CD8-positive, alpha-beta memory T cell (primary cell): ENCODE results near the gene KLHDC10. TPM values are rescaled to one million over a fixed set of nuclear protein-coding genes. Genes with fewer than 3 reads are reported as not detected.
A peak's percentile ranks its signal among the peaks of the same experiment; 100 is the strongest.
"Not testable (repeated sequence)": the region's sequence is repeated elsewhere in the genome, so short reads cannot be mapped to it uniquely, and the experiment has no call there.

ENCODE experiments used
- CTCF ChIA-PET: fragments of 350-600 bp; sonication (Branson Sonifier 250); formaldehyde crosslinking; loops from one replicate; lab custom pipeline; 2021; ENCODE audit warnings: antibody characterized with exemption; lab: Charles Lee
- POLR2A ChIA-PET: fragments of 350-600 bp; sonication (Branson Sonifier 250); formaldehyde crosslinking; loops from one replicate; lab custom pipeline; 2021; ENCODE audit warnings: antibody characterized with exemption; lab: Charles Lee
- DNase-seq, 5 donors: peaks; one replicate each; pipeline versions ENCODE4 v3.0.0 to v3.0.0-alpha.2; 2020 to 2022; ENCODE audit warnings: mixed read lengths in 1 of 5
- H3K27ac ChIP-seq: one replicate; pipeline ENCODE4 v1.7.0; 2013; ENCODE audit warnings: low read depth, mild to moderate bottlenecking, low read length, moderate library complexity
- H3K27me3 ChIP-seq: 2 replicates; pipeline ENCODE4 v1.7.0; 2013; ENCODE audit warnings: low read length, mild to moderate bottlenecking; ENCODE audit not compliant: insufficient read depth, poor library complexity, severe bottlenecking
- H3K36me3 ChIP-seq: 2 replicates; pipeline ENCODE4 v1.7.0; 2013; ENCODE audit warnings: mild to moderate bottlenecking, low read length, moderate library complexity; ENCODE audit not compliant: insufficient read depth
- H3K4me1 ChIP-seq: 2 replicates; pipeline ENCODE4 v1.7.0; 2013; ENCODE audit warnings: mild to moderate bottlenecking, low read length, moderate library complexity; ENCODE audit not compliant: insufficient read depth
- H3K4me3 ChIP-seq: 2 replicates; pipeline ENCODE4 v1.7.0; 2013; ENCODE audit warnings: mild to moderate bottlenecking, low read length
- H3K9me3 ChIP-seq: 2 replicates; pipeline ENCODE4 v1.7.0; 2013; ENCODE audit warnings: mild to moderate bottlenecking, low read length
- H3K27ac Mint-ChIP-seq, 8 donors: one replicate each; pipeline ENCODE4 v1.8.0; 2020 to 2021; ENCODE audit warnings: mixed read lengths in 8 of 8, mild to moderate bottlenecking in 6 of 8, inconsistent platforms in 3 of 8, moderate library complexity in 3 of 8
- H3K27me3 Mint-ChIP-seq, 2 donors: one replicate each; pipeline ENCODE4 v1.8.0; 2020 to 2021; ENCODE audit warnings: mixed read lengths in 2 of 2, mild to moderate bottlenecking in 1 of 2, moderate library complexity in 1 of 2
- H3K36me3 Mint-ChIP-seq, 3 donors: one replicate each; pipeline ENCODE4 v1.8.0; 2020 to 2021; ENCODE audit warnings: mixed read lengths in 3 of 3, inconsistent platforms in 1 of 3, mild to moderate bottlenecking in 1 of 3
- H3K4me1 Mint-ChIP-seq, 3 donors: one replicate each; pipeline ENCODE4 v1.8.0; 2020 to 2021; ENCODE audit warnings: mixed read lengths in 3 of 3, inconsistent platforms in 1 of 3, mild to moderate bottlenecking in 1 of 3
- H3K4me3 Mint-ChIP-seq, 7 donors: one replicate each; pipeline ENCODE4 v1.8.0; 2020 to 2021; ENCODE audit warnings: mixed read lengths in 7 of 7, mild to moderate bottlenecking in 6 of 7, moderate library complexity in 4 of 7, inconsistent platforms in 2 of 7
- H3K9me3 Mint-ChIP-seq, 5 donors: one replicate each; pipeline ENCODE4 v1.8.0; 2020 to 2022; ENCODE audit warnings: mixed read lengths in 5 of 5, mild to moderate bottlenecking in 3 of 5, moderate library complexity in 2 of 5, inconsistent platforms in 1 of 5
- polyA plus RNA-seq: library from polyadenylated mRNA; unstranded; fragments of 300-500 nt; fragmentation: Illumina TruSeq; gene quantifications from one replicate; pipeline ENCODE4 v1.2.3, GENCODE V29; 2021
- total RNA-seq, 2 experiments: library from RNA; stranded (reverse); gene quantifications; one replicate each; pipeline ENCODE4 v1.2.3, GENCODE V29; 2021

The KLHDC10 gene
- total and polyA plus RNA-seq, 3 experiments from 2014 or later: 2.2 to 19.2 (median 18.7) TPM

DNA sequence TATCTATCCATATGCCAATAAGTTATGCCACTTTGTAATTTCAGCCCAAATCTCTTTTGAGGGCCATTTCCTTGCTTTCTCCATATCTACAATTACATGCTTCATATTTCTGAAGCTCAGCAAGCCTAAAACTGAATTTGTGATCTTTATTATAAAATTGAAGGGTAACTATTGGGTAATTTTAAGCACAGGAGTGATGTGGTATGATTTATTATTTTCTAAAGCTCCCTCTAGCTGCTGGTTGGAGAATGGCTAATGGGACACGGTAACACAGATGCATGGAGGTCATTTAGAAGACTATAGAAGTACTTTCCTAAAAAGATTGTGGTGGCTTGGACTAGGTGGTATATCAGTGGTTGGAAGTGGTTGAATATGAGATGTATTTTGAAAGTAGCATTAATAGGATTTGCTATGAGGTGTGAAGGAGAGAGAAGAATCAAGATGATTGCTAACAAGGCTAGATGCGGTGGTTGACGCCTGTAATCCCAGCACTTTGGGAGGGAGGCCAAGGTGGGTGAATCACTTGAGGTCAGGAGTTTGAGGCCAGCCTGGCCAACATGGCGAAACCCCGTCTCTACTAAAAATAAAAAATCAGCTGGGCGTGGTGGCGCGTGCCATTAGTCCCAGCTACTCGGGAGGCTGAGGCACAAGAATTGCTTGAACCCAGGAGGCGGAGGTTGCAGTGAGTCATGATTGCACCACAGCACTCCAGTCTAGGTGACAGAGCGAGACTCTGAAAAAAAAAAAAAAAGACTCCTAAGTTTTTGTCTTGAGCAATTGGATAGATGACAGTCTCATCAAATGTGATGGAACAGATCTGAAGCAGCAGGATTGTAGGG is 13.9 kb downstream of the KLHDC10 start:
- no peaks in the 10 kb centered on the region for H3K36me3 ChIP-seq
- peaks cover 3% of the 10 kb centered on the region for H3K4me1 ChIP-seq
- peaks cover 3 to 28% (median 13%) of the 10 kb centered on the region in 3 donors for H3K36me3 Mint-ChIP-seq
- peak in 1 of 5 donors; percentile 5 for DNase-seq
- no peak overlapping the region for H3K4me3 Mint-ChIP-seq
- no peaks in the 10 kb centered on the region for H3K27me3 Mint-ChIP-seq
- no peak overlapping the region for H3K4me3 ChIP-seq
- peak overlapping the region in 1 of 8 donors; percentile 5 for H3K27ac Mint-ChIP-seq
- no peaks in the 10 kb centered on the region for H3K27me3 ChIP-seq
- no peaks in the 10 kb centered on the region for H3K9me3 ChIP-seq
- H3K4me1 Mint-ChIP-seq: peaks cover 22 to 47% (median 42%) of the 10 kb centered on the region in 3 donors
- CTCF ChIA-PET: interaction anchor here (1.2 to 2.6 kb wide), 5 partner anchors 10 to 18 kb away, joined by 3 to 8 read pairs (median 4); partner anchors contain the start of gene KLHDC10
- H3K27ac ChIP-seq: no peak overlapping the region
- POLR2A ChIA-PET: no interaction called here
- H3K9me3 Mint-ChIP-seq: no peaks in the 10 kb centered on the region

DNA sequence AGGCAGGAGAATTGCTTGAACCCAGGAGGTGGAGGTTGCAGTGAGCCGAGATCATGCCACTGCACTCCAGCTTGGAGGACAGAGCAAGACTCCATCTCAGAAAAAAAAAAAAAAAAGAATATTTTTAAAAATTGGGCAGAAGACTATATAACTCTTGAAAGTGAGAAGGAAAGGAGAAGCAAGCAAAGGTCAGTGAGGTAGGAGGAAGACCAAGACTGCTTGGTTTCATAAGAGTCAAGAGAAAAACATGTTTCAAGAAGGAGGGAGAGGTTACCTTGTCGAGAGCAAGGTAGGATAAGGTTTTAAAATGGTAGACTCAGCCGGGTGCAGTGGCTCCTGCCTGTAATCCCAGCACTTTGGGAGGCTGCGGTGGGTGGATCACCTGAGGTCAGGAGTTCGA is 14.9 kb downstream of the KLHDC10 start:
- H3K9me3 ChIP-seq, H3K4me3 Mint-ChIP-seq, H3K4me3 ChIP-seq, H3K36me3 ChIP-seq, DNase-seq, H3K4me1 ChIP-seq, H3K9me3 Mint-ChIP-seq, H3K27ac Mint-ChIP-seq, H3K27me3 ChIP-seq, H3K27ac ChIP-seq, H3K27me3 Mint-ChIP-seq: not testable (repeated sequence)
- peaks cover 20 to 47% (median 42%) of the 10 kb centered on the region in 3 donors for H3K4me1 Mint-ChIP-seq
- H3K36me3 Mint-ChIP-seq: peaks cover 3 to 27% (median 13%) of the 10 kb centered on the region in 3 donors
- ChIA-PET POLR2A (interaction anchor here (0.7 kb wide), 1 partner anchor 1959 kb away, joined by 5 read pairs; no protein-coding TSS in a partner anchor), CTCF (interaction anchor here (2.6 kb wide), 1 partner anchor 13 kb away, joined by 8 read pairs; no protein-coding TSS in a partner anchor)

DNA sequence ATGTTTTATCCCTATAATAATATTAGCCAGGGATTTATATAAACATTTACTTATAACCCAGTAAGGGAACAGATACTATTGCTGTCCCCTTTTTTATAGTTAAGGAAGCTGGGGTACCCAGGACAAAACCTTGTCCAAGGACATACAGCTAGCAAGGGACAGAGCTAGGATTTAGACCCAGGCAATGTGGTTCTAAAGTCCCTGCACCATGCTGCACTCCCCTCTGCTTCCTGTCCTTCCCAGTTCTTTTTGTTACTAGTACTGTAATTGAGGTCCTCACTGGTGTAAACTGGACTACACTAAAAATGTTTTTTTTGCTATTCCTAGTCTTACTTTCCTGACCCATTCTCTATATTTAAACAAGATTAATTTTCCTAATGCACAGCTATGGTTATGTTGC is 16.6 kb downstream of the KLHDC10 start:
- H3K27ac Mint-ChIP-seq: no peak overlapping the region
- H3K4me1 Mint-ChIP-seq: peaks cover 27 to 55% (median 44%) of the 10 kb centered on the region in 3 donors
- no peaks in the 10 kb centered on the region for H3K9me3 Mint-ChIP-seq
- H3K27me3 Mint-ChIP-seq: no peaks in the 10 kb centered on the region
- Histone ChIP-seq H3K27ac (no peak overlapping the region), H3K4me3 (no peak overlapping the region), H3K36me3 (no peaks in the 10 kb centered on the region), H3K27me3 (no peaks in the 10 kb centered on the region), H3K4me1 (peaks cover 3% of the 10 kb centered on the region), H3K9me3 (no peaks in the 10 kb centered on the region)
- H3K4me3 Mint-ChIP-seq: no peak overlapping the region
- ChIA-PET CTCF (interaction anchor here (1.3 kb wide), 1 partner anchor 15 kb away, joined by 4 read pairs; no protein-coding TSS in a partner anchor), POLR2A (no interaction called here)
- DNase-seq: no peak
- peaks cover 3 to 30% (median 13%) of the 10 kb centered on the region in 3 donors for H3K36me3 Mint-ChIP-seq

DNA sequence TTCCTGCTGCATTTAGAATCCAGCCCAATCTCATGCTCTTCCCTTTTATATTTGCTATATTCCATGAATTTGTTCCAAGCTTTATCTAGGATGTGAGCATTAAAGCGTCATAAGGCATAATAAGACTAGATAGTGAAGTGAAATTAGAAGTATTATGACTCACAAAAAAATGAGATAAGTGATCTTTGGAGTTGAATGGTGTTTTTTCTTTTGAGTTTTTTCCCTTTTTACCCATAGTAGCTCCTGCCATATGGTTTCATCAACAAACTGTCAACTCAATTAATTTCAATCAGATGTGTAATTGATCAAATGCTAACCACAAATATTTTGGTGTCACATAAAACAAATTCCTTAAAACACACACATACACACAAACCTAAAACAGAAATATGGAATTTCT is 17.0 kb downstream of the KLHDC10 start:
- Histone ChIP-seq H3K4me1 (peaks cover 3% of the 10 kb centered on the region), H3K36me3 (no peaks in the 10 kb centered on the region), H3K9me3 (no peaks in the 10 kb centered on the region), H3K27ac (no peak overlapping the region), H3K27me3 (no peaks in the 10 kb centered on the region), H3K4me3 (no peak overlapping the region)
- no peak for DNase-seq
- Mint-ChIP-seq H3K9me3 (no peaks in the 10 kb centered on the region), H3K27ac (no peak overlapping the region), H3K4me3 (no peak overlapping the region), H3K27me3 (no peaks in the 10 kb centered on the region), H3K4me1 (peaks cover 30 to 55% (median 47%) of the 10 kb centered on the region in 3 donors), H3K36me3 (peaks cover 3 to 30% (median 13%) of the 10 kb centered on the region in 3 donors)
- CTCF ChIA-PET: interaction anchor here (1.3 kb wide), 1 partner anchor 15 kb away, joined by 4 read pairs; no protein-coding TSS in a partner anchor
- POLR2A ChIA-PET: interaction anchor here (0.7 kb wide), 1 partner anchor 14 kb away, joined by 4 read pairs; no protein-coding TSS in a partner anchor

DNA sequence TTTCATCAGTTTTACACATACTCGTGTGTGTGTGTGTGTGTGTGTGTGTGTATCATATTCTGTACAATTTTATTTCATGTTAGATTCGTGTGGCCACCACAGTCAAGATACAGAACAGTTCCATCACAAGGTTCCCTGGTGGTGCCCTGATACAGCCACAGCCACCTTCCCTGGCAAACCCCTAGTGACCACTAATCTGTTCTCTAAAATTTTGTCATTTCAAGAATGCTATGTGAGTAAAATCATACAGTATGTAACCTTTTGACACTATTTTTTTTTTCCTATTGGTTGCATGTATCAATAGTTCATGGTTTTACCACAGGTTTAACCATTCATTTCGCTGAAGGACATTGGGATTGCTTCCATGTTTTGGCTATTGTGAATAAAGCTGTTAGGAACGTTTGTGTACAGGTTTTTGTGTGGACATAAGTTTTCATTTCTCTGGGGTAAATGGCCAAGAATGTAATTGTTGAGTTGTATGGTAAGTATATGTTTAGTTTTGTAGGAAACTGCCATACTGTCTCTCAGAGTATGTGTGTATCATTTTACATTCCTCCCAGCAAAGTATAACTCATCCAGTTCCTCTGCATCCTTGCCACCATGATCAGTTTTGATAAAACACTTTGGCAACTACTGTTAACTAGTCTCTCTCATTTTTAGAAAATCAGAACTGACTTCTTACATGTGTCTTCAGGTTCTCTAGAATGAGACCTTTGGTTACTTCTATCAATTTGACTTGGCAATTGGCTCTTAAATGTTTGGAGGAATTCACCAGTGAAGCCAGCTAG is 20.6 kb downstream of the KLHDC10 start:
- no peak overlapping the region for H3K4me3 Mint-ChIP-seq
- H3K27me3 Mint-ChIP-seq: no peaks in the 10 kb centered on the region
- no peaks in the 10 kb centered on the region for H3K9me3 Mint-ChIP-seq
- Histone ChIP-seq H3K9me3 (no peaks in the 10 kb centered on the region), H3K36me3 (no peaks in the 10 kb centered on the region), H3K4me1 (peaks cover 3% of the 10 kb centered on the region), H3K27me3 (no peaks in the 10 kb centered on the region), H3K4me3 (no peak overlapping the region), H3K27ac (no peak overlapping the region)
- POLR2A ChIA-PET: no interaction called here
- CTCF ChIA-PET: no interaction called here
- no peak overlapping the region for H3K27ac Mint-ChIP-seq
- H3K36me3 Mint-ChIP-seq: peaks cover 0 to 13% (median 5%) of the 10 kb centered on the region in 3 donors
- H3K4me1 Mint-ChIP-seq: peaks cover 19 to 42% (median 34%) of the 10 kb centered on the region in 3 donors
- no peak for DNase-seq

DNA sequence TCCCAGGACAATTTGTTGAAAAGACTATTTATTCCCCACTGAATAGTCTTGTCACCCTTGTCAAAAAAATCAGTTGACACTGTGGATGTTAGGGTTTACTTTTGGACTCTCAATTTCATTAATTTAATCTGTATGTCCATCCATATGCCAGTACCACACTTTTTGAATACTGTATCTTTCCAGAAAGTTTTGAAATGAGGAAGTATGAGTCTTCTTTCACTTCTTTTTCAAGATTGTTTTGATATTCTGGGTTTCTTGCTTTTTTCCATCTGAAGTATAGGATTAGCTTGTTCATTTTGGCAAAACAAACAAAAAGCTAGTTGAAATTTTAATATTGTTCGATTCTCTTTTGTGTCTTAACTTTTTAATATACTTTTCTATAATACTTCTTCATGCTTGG is 21.7 kb downstream of the KLHDC10 start:
- Histone ChIP-seq H3K9me3 (no peaks in the 10 kb centered on the region), H3K27me3 (no peaks in the 10 kb centered on the region), H3K36me3 (no peaks in the 10 kb centered on the region), H3K4me1 (peaks cover under 1% of the 10 kb centered on the region), H3K4me3 (no peak overlapping the region), H3K27ac (no peak overlapping the region)
- ChIA-PET POLR2A (no interaction called here), CTCF (no interaction called here)
- H3K27ac Mint-ChIP-seq: no peak overlapping the region
- H3K27me3 Mint-ChIP-seq: no peaks in the 10 kb centered on the region
- H3K9me3 Mint-ChIP-seq: no peaks in the 10 kb centered on the region
- DNase-seq: no peak
- peaks cover 0 to 13% (median 7%) of the 10 kb centered on the region in 3 donors for H3K36me3 Mint-ChIP-seq
- no peak overlapping the region for H3K4me3 Mint-ChIP-seq
- H3K4me1 Mint-ChIP-seq: peaks cover 18 to 39% (median 23%) of the 10 kb centered on the region in 3 donors

DNA sequence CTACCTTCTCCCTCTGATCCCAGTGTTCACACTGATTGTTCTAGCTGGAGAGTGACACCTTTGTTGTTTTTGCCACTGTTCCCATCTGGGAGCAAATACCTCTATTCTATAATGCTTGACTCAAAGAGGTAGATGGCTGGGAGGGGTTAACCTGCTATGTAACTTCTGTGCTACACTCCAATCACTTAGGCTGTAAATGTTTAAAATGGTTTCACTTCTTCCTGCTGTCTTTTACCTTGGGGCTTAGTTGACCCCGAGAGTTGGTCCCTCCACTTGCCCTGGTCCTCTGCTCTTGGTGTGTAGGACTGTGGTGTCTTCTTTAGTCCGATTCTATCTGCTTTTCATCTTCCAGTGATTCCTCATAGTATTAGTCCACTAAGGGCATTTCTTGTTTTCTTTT is 22.3 kb downstream of the KLHDC10 start:
- H3K27ac ChIP-seq: no peak overlapping the region
- no peak for DNase-seq
- Mint-ChIP-seq H3K9me3 (no peaks in the 10 kb centered on the region), H3K36me3 (peaks cover 0 to 11% (median 7%) of the 10 kb centered on the region in 3 donors), H3K27ac (no peak overlapping the region), H3K4me1 (peaks cover 16 to 33% (median 19%) of the 10 kb centered on the region in 3 donors), H3K4me3 (no peak overlapping the region), H3K27me3 (no peaks in the 10 kb centered on the region)
- no peaks in the 10 kb centered on the region for H3K4me1 ChIP-seq
- H3K9me3 ChIP-seq: no peaks in the 10 kb centered on the region
- POLR2A ChIA-PET: no interaction called here
- CTCF ChIA-PET: interaction anchor here (1.0 kb wide), 1 partner anchor 15 kb away, joined by 3 read pairs; no protein-coding TSS in a partner anchor
- H3K27me3 ChIP-seq: no peaks in the 10 kb centered on the region
- H3K4me3 ChIP-seq: no peak overlapping the region
- H3K36me3 ChIP-seq: no peaks in the 10 kb centered on the region
